H1 (cell line): ENCODE measurements around the gene EMX2. TPM values are rescaled to one million over a fixed set of nuclear protein-coding genes. Genes with fewer than 3 reads are reported as not detected.

Source experiments
- CTCF ChIA-PET: fragments of 300-600 bp; sonication (Branson Sonifier 250); formaldehyde crosslinking; loops from one replicate; lab custom pipeline; 2021; ENCODE audit not compliant: partially characterized antibody; lab: Charles Lee
- POLR2A ChIA-PET: fragments of 300-600 bp; sonication (Branson Sonifier 250); formaldehyde crosslinking; loops from one replicate; lab custom pipeline; 2021; ENCODE audit warnings: inconsistent platforms; ENCODE audit not compliant: partially characterized antibody; lab: Charles Lee
- DNase-seq, 2 experiments: peaks; one replicate each; pipeline versions ENCODE4 v3.0.0 to v3.0.0-alpha.2; 2010 to 2022; ENCODE audit warnings: low spot score in 2 of 2, low read depth in 1 of 2, mixed read lengths in 1 of 2
- FAIRE-seq: peaks from 2 replicates; lab custom pipeline; 2011; peaks lifted over from hg19 to GRCh38; lab: Jason Lieb, UNC
- H2AFZ ChIP-seq: 2 replicates; pipeline ENCODE4 v1.8.1; 2012; ENCODE audit warnings: low read length, inconsistent platforms
- H2AK5ac ChIP-seq: 2 replicates; pipeline ENCODE4 v1.6.1; 2013; ENCODE audit warnings: low read depth, low read length
- H2BK120ac ChIP-seq: replicated peaks from 2 replicates; pipeline ENCODE3; 2013; ENCODE audit warnings: low read depth, low read length, inconsistent platforms
- H2BK12ac ChIP-seq: 2 replicates; pipeline ENCODE4 v1.6.1; 2013; ENCODE audit warnings: low read depth, low read length
- H2BK15ac ChIP-seq: 2 replicates; pipeline ENCODE4 v1.6.1; 2013; ENCODE audit warnings: low read length
- H2BK20ac ChIP-seq: 2 replicates; pipeline ENCODE4 v1.6.1; 2013; ENCODE audit warnings: low read length
- H2BK5ac ChIP-seq: 2 replicates; pipeline ENCODE4 v1.6.1; 2013; ENCODE audit warnings: low read depth, low read length
- H3K14ac ChIP-seq: 2 replicates; pipeline ENCODE4 v1.6.1; 2013; ENCODE audit warnings: inconsistent platforms; ENCODE audit not compliant: insufficient read length
- H3K18ac ChIP-seq: 2 replicates; pipeline ENCODE4 v1.6.1; 2013; ENCODE audit warnings: low read length; ENCODE audit errors: extremely low read depth
- H3K23ac ChIP-seq: 2 replicates; pipeline ENCODE4 v1.6.1; 2013; ENCODE audit warnings: inconsistent platforms; ENCODE audit not compliant: insufficient read length
- H3K23me2 ChIP-seq: 2 replicates; pipeline ENCODE4 v1.6.1; 2013; ENCODE audit warnings: low read depth, low read length
- H3K27ac ChIP-seq: 2 replicates; pipeline ENCODE4 v1.6.1; 2011; ENCODE audit warnings: low read depth, low read length, inconsistent platforms
- H3K27me3 ChIP-seq, 4 experiments: replicated peaks in 1 of 4; 1 replicate in 1 of 4; 2 replicates in 3 of 4; pipeline versions ENCODE4 v1.6.1 to v1.8.1; 2011 to 2013; ENCODE audit warnings: low read length in 3 of 4, mild to moderate bottlenecking in 3 of 4, inconsistent platforms in 2 of 4, mixed read lengths in 2 of 4, moderate library complexity in 1 of 4; ENCODE audit not compliant: control insufficient read depth in 3 of 4, insufficient read depth in 3 of 4; ENCODE audit errors: extremely low read depth in 1 of 4
- H3K36me3 ChIP-seq, 4 experiments: 2 replicates each; pipeline versions ENCODE4 v1.6.1 to v1.8.1; 2011 to 2013; ENCODE audit warnings: mild to moderate bottlenecking in 4 of 4, low read length in 3 of 4, moderate library complexity in 2 of 4, control low read depth in 1 of 4, inconsistent platforms in 1 of 4; ENCODE audit not compliant: insufficient read depth in 4 of 4, control insufficient read depth in 2 of 4
- H3K4ac ChIP-seq: replicated peaks from 2 replicates; pipeline ENCODE3; 2013; ENCODE audit warnings: low read length, low read depth, mixed read lengths, inconsistent platforms; ENCODE audit not compliant: insufficient read length
- H3K4me1 ChIP-seq, 4 experiments: replicated peaks in 1 of 4; 1 replicate in 1 of 4; 2 replicates in 3 of 4; pipeline versions ENCODE4 v1.6.1 to v1.8.1; 2011 to 2013; ENCODE audit warnings: low read length in 3 of 4, inconsistent platforms in 2 of 4, mixed read lengths in 1 of 4; ENCODE audit not compliant: insufficient read depth in 4 of 4, control insufficient read depth in 3 of 4
- H3K4me2 ChIP-seq, 2 experiments: 2 replicates each; pipeline versions ENCODE4 v1.6.1 to v1.8.1; 2011 to 2013; ENCODE audit warnings: low read depth in 2 of 2, low read length in 2 of 2, control low read depth in 1 of 2, inconsistent platforms in 1 of 2, mild to moderate bottlenecking in 1 of 2; ENCODE audit not compliant: insufficient read depth in 1 of 2
- H3K4me3 ChIP-seq, 4 experiments: fragments of 200-600, 300-600 bp in 1 of 4; sonication (generic), shearing (Covaris generic), sonication (Bioruptor Twin) in 1 of 4; 2 replicates each; pipeline versions ENCODE4 v1.5.1 to v1.8.1; 2011 to 2016; ENCODE audit warnings: low read length in 4 of 4, low read depth in 3 of 4, control low read depth in 2 of 4, inconsistent platforms in 2 of 4, mild to moderate bottlenecking in 2 of 4, mixed read lengths in 1 of 4, moderate library complexity in 1 of 4; ENCODE audit not compliant: insufficient read depth in 2 of 4; ENCODE audit errors: extremely low read depth in 1 of 4
- H3K56ac ChIP-seq: replicated peaks from 2 replicates; pipeline ENCODE3; 2013; ENCODE audit warnings: low read depth, mild to moderate bottlenecking, mixed read lengths, low read length, inconsistent platforms; ENCODE audit not compliant: insufficient read length
- H3K79me1 ChIP-seq: 2 replicates; pipeline ENCODE4 v1.6.1; 2013; ENCODE audit warnings: low read depth, low read length, control low read depth
- H3K79me2 ChIP-seq, 2 experiments: 2 replicates each; pipeline versions ENCODE4 v1.6.1 to v1.8.1; 2012 to 2013; ENCODE audit warnings: low read length in 2 of 2, mild to moderate bottlenecking in 2 of 2, inconsistent platforms in 1 of 2; ENCODE audit not compliant: insufficient read depth in 2 of 2, control insufficient read depth in 1 of 2
- H3K9ac ChIP-seq, 4 experiments: replicated peaks in 1 of 4; 1 replicate in 1 of 4; 2 replicates in 3 of 4; pipeline versions ENCODE4 v1.6.1 to v1.8.1; 2011 to 2013; ENCODE audit warnings: low read depth in 3 of 4, low read length in 3 of 4, control low read depth in 2 of 4, mild to moderate bottlenecking in 2 of 4, moderate library complexity in 2 of 4, inconsistent platforms in 1 of 4; ENCODE audit errors: extremely low read depth in 1 of 4
- H3K9me3 ChIP-seq, 2 experiments: 2 replicates each; pipeline versions ENCODE4 v1.6.1 to v1.8.1; 2012 to 2013; ENCODE audit warnings: mild to moderate bottlenecking in 2 of 2, moderate library complexity in 2 of 2, control low read depth in 1 of 2, inconsistent platforms in 1 of 2, low read depth in 1 of 2, low read length in 1 of 2, mixed read lengths in 1 of 2; ENCODE audit not compliant: insufficient read depth in 2 of 2
- H4K20me1 ChIP-seq, 2 experiments: replicated peaks in 1 of 2; 2 replicates each; pipeline versions ENCODE3 to v1.8.1; 2011 to 2013; ENCODE audit warnings: inconsistent platforms in 2 of 2, low read length in 2 of 2, mild to moderate bottlenecking in 1 of 2; ENCODE audit not compliant: insufficient read depth in 2 of 2, control insufficient read depth in 1 of 2
- H4K5ac ChIP-seq: 2 replicates; pipeline ENCODE4 v1.6.1; 2013; ENCODE audit warnings: low read length, low read depth, mixed read lengths, inconsistent platforms; ENCODE audit not compliant: insufficient read length
- H4K8ac ChIP-seq: 2 replicates; pipeline ENCODE4 v1.8.0; 2013; ENCODE audit warnings: mild to moderate bottlenecking, moderate library complexity, low read length, inconsistent platforms; ENCODE audit not compliant: insufficient read depth; ENCODE audit errors: extremely low read depth
- H4K91ac ChIP-seq: replicated peaks from 2 replicates; pipeline ENCODE3; 2013; ENCODE audit warnings: low read length, mixed read lengths, inconsistent platforms; ENCODE audit not compliant: insufficient read length
- BACH1 ChIP-seq: IDR thresholded peaks from 2 replicates; pipeline ENCODE4 v1.6.1; 2012; ENCODE audit warnings: low read length, improper control_type of control experiment
- CEBPB ChIP-seq: IDR thresholded peaks from 2 replicates; pipeline ENCODE4 v1.6.1; 2012; ENCODE audit warnings: low read depth, low read length
- CTBP2 ChIP-seq: IDR thresholded peaks from 2 replicates; pipeline ENCODE4 v1.7.0; 2011; ENCODE audit warnings: borderline replicate concordance, mild to moderate bottlenecking, moderate library complexity, mixed read lengths, low read length; ENCODE audit not compliant: insufficient read depth, insufficient read length
- CTCF ChIP-seq, 3 experiments: IDR thresholded peaks; 1 replicate in 2 of 3; 2 replicates in 1 of 3; pipeline versions ENCODE4 v1.5.1 to v1.6.1; 2011; ENCODE audit warnings: low read length in 3 of 3, mild to moderate bottlenecking in 3 of 3, inconsistent platforms in 2 of 3, low read depth in 1 of 3, moderate library complexity in 1 of 3; ENCODE audit not compliant: insufficient read depth in 1 of 3; ENCODE audit errors: control extremely low read depth in 1 of 3
- HDAC6 ChIP-seq: IDR thresholded peaks from one replicate; pipeline ENCODE4 v1.7.1; 2012; ENCODE audit warnings: low read depth, mild to moderate bottlenecking, inconsistent platforms, low read length, moderate library complexity
- JUND ChIP-seq: IDR thresholded peaks from 2 replicates; pipeline ENCODE4 v1.6.1; 2011; ENCODE audit warnings: mild to moderate bottlenecking, improper control_type of control experiment, low read length
- WGBS, 2 experiments: shearing (Covaris generic) in 1 of 2; methylation state at CpG; one replicate each; pipeline versions ENCODE4 v1.1.6 to v1.1.7; 2013 to 2015; ENCODE audit warnings: low lambda C conversion rate in 2 of 2, mixed read lengths in 2 of 2, inconsistent platforms in 1 of 2, low coverage in 1 of 2, missing lambda C conversion rate in 1 of 2; ENCODE audit not compliant: insufficient replicate concordance in 2 of 2, insufficient coverage in 1 of 2, insufficient read length in 1 of 2; ENCODE audit errors: extremely low coverage in 1 of 2, missing lambda C conversion rate in 1 of 2; 5-methylcytosine and 5-hydroxymethylcytosine counted together
- polyA plus RNA-seq, 7 experiments: library from polyadenylated mRNA; depleted of rRNA in 3 of 7; stranded (reverse) in 5 of 7; unstranded in 2 of 7; fragments of >200 nt in 5 of 7; fragments of 200-250 nt in 2 of 7; gene quantifications; 1 replicate in 5 of 7; 2 replicates in 1 of 7; 4 replicates in 1 of 7; pipeline versions ENCODE4 v1.2.1 to v1.2.3, GENCODE V29; 2011 to 2013; ENCODE audit warnings: missing spikeins in 2 of 7, mixed read lengths in 2 of 7
- total RNA-seq: library from RNA; stranded (reverse); fragmentation: NEBNext Ultra II Directional; extraction: Animal tissue kit (Norgen Biotek cat#: 25700); gene quantifications from 2 replicates; pipeline ENCODE4 v1.2.1, GENCODE V29; 2021

EMX2 gene
- total and polyA plus RNA-seq, 2 of the 8 experiments (the other 6 are each of a cell fraction or from before 2014, with no cell fraction given): not detected

- POLR2A ChIA-PET: interaction anchor here (1.0 kb wide), 1 partner anchor 11 kb away, joined by 3 read pairs; no protein-coding TSS in a partner anchor
- Histone ChIP-seq H4K20me1 (peaks cover 0 to 2% of the 10 kb centered on the region in 2 experiments), H2BK5ac (no peak overlapping the region), H3K79me1 (no peaks in the 10 kb centered on the region), H3K36me3 (no peaks in the 10 kb centered on the region), H4K91ac (no peak overlapping the region), H4K5ac (no peak overlapping the region), H2AFZ (no peak overlapping the region), H3K9ac (no peak overlapping the region), H3K79me2 (no peaks in the 10 kb centered on the region), H2BK20ac (no peak overlapping the region), H3K9me3 (no peaks in the 10 kb centered on the region), H2BK12ac (no peak overlapping the region), H3K14ac (no peak overlapping the region), H3K4me3 (no peak overlapping the region), H2BK120ac (no peak overlapping the region), H3K27ac (no peak overlapping the region), H4K8ac (no peak overlapping the region), H2BK15ac (no peak overlapping the region), H2AK5ac (no peak overlapping the region), H3K27me3 (no peaks in the 10 kb centered on the region; a peak in 1 of 7 replicates), H3K23me2 (peaks cover 8% of the 10 kb centered on the region; the same call in 1 of the 2 replicates), H3K4me2 (no peak overlapping the region), H3K4ac (no peak overlapping the region), H3K56ac (no peak overlapping the region), H3K23ac (no peak overlapping the region), H3K18ac (no peak overlapping the region), H3K4me1 (0 out of 7 replicates have a peak, but pooled peaks cover 0 to 4% (median 0%) of the 10 kb centered on the region in 4 experiments)
- DNase-seq (no peak), FAIRE-seq (no peak)
- CTCF ChIA-PET: no interaction called here
- WGBS, 2 experiments: 86% methylated on average over 7 of the region's 7 CpGs; no CpG with 5 or more reads in 1 of the 2 experiments
- TF ChIP-seq HDAC6 (no peak), JUND (no peak), CEBPB (no peak), BACH1 (no peak), CTCF (IDR thresholded peaks at IDR 0.05; ENCODE audit: control extremely low read depth in 1 of 3, insufficient read depth in 1 of 3, low read depth in 1 of 3, low read length in 3 of 3) (no peak), CTBP2 (no peak)
These were observed 19.7 kb downstream of the EMX2 start for GRCh38 chr10:117562220-117562619.
